K562 (cell line): ENCODE measurements around the gene CADPS2. TPM values are rescaled to one million over a fixed set of nuclear protein-coding genes. Genes with fewer than 3 reads are reported as not detected.

ENCODE experiments used
- ATAC-seq: fragments of 200-7000 bp; cut with Tn5 transposase; 3 replicates; pipeline ENCODE4 v1.9.1; 2020; ENCODE audit warnings: moderate library complexity
- BruUV-seq: library from RNA; stranded (reverse); fragments of 400-500 nt; replicated peaks from 2 replicates; lab custom pipeline; 2021; lab: Mats Ljungman, UMichigan
- CTCF ChIA-PET: fragments of 300-600 bp; formaldehyde crosslinking; extraction: SDS; loops from one replicate; lab custom pipeline; 2021; ENCODE audit warnings: low intra/inter-chr PET ratio; lab: Yijun Ruan, JAX
- POLR2A ChIA-PET: fragments of 300-600, 350-650 bp; sonication (Branson Sonifier 250); formaldehyde crosslinking; extraction: SDS; loops from one replicate; lab custom pipeline; 2021; ENCODE audit warnings: antibody characterized with exemption, inconsistent platforms; lab: Yijun Ruan, JAX
- DNase-seq, 4 experiments: peaks; one replicate each; pipeline versions ENCODE4 v3.0.0 to v3.0.0-alpha.2; 2011 to 2018; ENCODE audit warnings: low spot score in 3 of 4, mixed read lengths in 3 of 4; ENCODE audit errors: extremely low read depth in 1 of 4
- FAIRE-seq: peaks from 2 replicates; lab custom pipeline; 2011; peaks lifted over from hg19 to GRCh38; lab: Jason Lieb, UNC
- H2AFZ ChIP-seq: 2 replicates; pipeline ENCODE4 v1.6.0; 2011; ENCODE audit warnings: low read depth, low read length, control low read depth, inconsistent platforms
- H3K27ac ChIP-seq: fragments of 200-600 bp; 3 replicates; pipeline ENCODE4 v1.8.0; 2011; ENCODE audit warnings: low read depth, mild to moderate bottlenecking, control low read depth, inconsistent platforms, low read length, moderate library complexity, mixed read lengths; ENCODE audit errors: extremely low read depth
- H3K27me3 ChIP-seq, 2 experiments: fragments of 300-600 bp in 1 of 2; 2 replicates in 1 of 2; 3 replicates in 1 of 2; pipeline versions ENCODE4 v1.6.0 to v1.8.0; 2011; ENCODE audit warnings: inconsistent platforms in 2 of 2, low read length in 2 of 2, mild to moderate bottlenecking in 1 of 2, mixed read lengths in 1 of 2, moderate library complexity in 1 of 2; ENCODE audit not compliant: control insufficient read depth in 2 of 2, insufficient read depth in 2 of 2
- H3K36me3 ChIP-seq: fragments of 300-600 bp; 3 replicates; pipeline ENCODE4 v1.8.0; 2011; ENCODE audit warnings: mild to moderate bottlenecking, low read length, inconsistent platforms; ENCODE audit not compliant: control insufficient read depth, insufficient read depth
- H3K4me1 ChIP-seq, 2 experiments: fragments of 200-600 bp in 1 of 2; replicated peaks in 1 of 2; 2 replicates in 1 of 2; 3 replicates in 1 of 2; pipeline versions ENCODE4 v1.5.1 to v1.8.0; 2011; ENCODE audit warnings: inconsistent platforms in 2 of 2, low read length in 2 of 2, mild to moderate bottlenecking in 1 of 2, mixed read lengths in 1 of 2, moderate library complexity in 1 of 2; ENCODE audit not compliant: control insufficient read depth in 2 of 2, insufficient read depth in 2 of 2
- H3K4me2 ChIP-seq: 2 replicates; pipeline ENCODE4 v1.6.1; 2011; ENCODE audit warnings: low read length, control low read depth, inconsistent platforms, mixed read lengths; ENCODE audit not compliant: insufficient read depth
- H3K4me3 ChIP-seq: fragments of 200-600 bp; sonication (generic), shearing (Covaris generic); 2 replicates; pipeline ENCODE4 v1.5.1; 2016; ENCODE audit warnings: control low read depth, inconsistent platforms
- H3K79me2 ChIP-seq: fragments of 200-600 bp; 3 replicates; pipeline ENCODE4 v1.8.0; 2011; ENCODE audit warnings: low read length, inconsistent platforms; ENCODE audit not compliant: control insufficient read depth, insufficient read depth
- H3K9ac ChIP-seq, 2 experiments: 2 replicates each; pipeline versions ENCODE4 v1.6.0 to v1.6.1; 2011; ENCODE audit warnings: low read depth in 2 of 2, low read length in 2 of 2, control low read depth in 1 of 2, inconsistent platforms in 1 of 2, mild to moderate bottlenecking in 1 of 2, mixed read lengths in 1 of 2; ENCODE audit not compliant: insufficient read depth in 1 of 2
- H3K9me1 ChIP-seq: one replicate; pipeline ENCODE4 v1.6.0; 2011; ENCODE audit warnings: inconsistent platforms, mild to moderate bottlenecking, low read length, moderate library complexity; ENCODE audit not compliant: control insufficient read depth, insufficient read depth
- H3K9me3 ChIP-seq: replicated peaks from 2 replicates; pipeline ENCODE4 v1.5.1; 2011; ENCODE audit warnings: low read depth, low read length, inconsistent platforms; ENCODE audit not compliant: control insufficient read depth, insufficient read depth
- H4K20me1 ChIP-seq: replicated peaks from 2 replicates; pipeline ENCODE4 v1.6.1; 2011; ENCODE audit warnings: low read length, inconsistent platforms, mixed read lengths; ENCODE audit not compliant: control insufficient read depth, insufficient read depth
- BCOR ChIP-seq: fragments of 450-650 bp; IDR thresholded peaks from 2 replicates; pipeline ENCODE4 v1.6.1; 2016
- EGR1 ChIP-seq: fragments of 450-650 bp; conservative IDR thresholded peaks from 2 replicates; pipeline ENCODE4 v1.6.1; 2017; ENCODE audit warnings: mild to moderate bottlenecking
- HIVEP1 ChIP-seq: fragments of 250-450 bp; sonication (Bioruptor Pico); IDR thresholded peaks from 2 replicates; pipeline ENCODE4 v1.4.0; 2020; ENCODE audit warnings: mild to moderate bottlenecking
- POU5F1 ChIP-seq: fragments of 150-350 bp; IDR thresholded peaks from 2 replicates; pipeline ENCODE4 v1.6.1; 2014; ENCODE audit warnings: borderline replicate concordance, low read length, low read depth, mild to moderate bottlenecking; ENCODE audit not compliant: partially characterized antibody
- PPARD ChIP-seq: fragments of 250-450 bp; sonication (Bioruptor Pico); IDR thresholded peaks from 2 replicates; pipeline ENCODE4 v1.8.0; 2022; ENCODE audit warnings: inconsistent platforms, mild to moderate bottlenecking, moderate library complexity
- RBFOX2 ChIP-seq: fragments of 200-400 bp; formaldehyde crosslinking; IDR thresholded peaks from 2 replicates; pipeline ENCODE4 v1.6.1; 2017; ENCODE audit warnings: low read depth, mild to moderate bottlenecking, low read length, moderate library complexity
- SLC30A9 ChIP-seq: fragments of 250-450 bp; sonication (Bioruptor Pico); IDR thresholded peaks from 2 replicates; pipeline ENCODE4 v1.8.0; 2022; ENCODE audit warnings: mild to moderate bottlenecking, moderate library complexity
- SNIP1 ChIP-seq: fragments of 450-650 bp; IDR thresholded peaks from 2 replicates; pipeline ENCODE4 v1.7.1; 2017; ENCODE audit warnings: low read depth, mild to moderate bottlenecking
- TSC22D4 ChIP-seq: fragments of 450-650 bp; IDR thresholded peaks from 2 replicates; pipeline ENCODE4 v1.6.1; 2016; ENCODE audit warnings: missing genetic modification characterization, missing biosample characterization, control low read depth
- XRCC4 ChIP-seq: IDR thresholded peaks from one replicate; pipeline ENCODE4 v1.6.1; 2011; ENCODE audit not compliant: insufficient read depth, insufficient read length; ENCODE audit errors: extremely low read depth
- ZBTB7A ChIP-seq: IDR thresholded peaks from 2 replicates; pipeline ENCODE4 v1.6.1; 2011; ENCODE audit warnings: low read depth, mild to moderate bottlenecking, low read length, moderate library complexity, borderline replicate concordance; ENCODE audit not compliant: control insufficient read depth
- ZKSCAN1 ChIP-seq: fragments of 150-350 bp; IDR thresholded peaks from 2 replicates; pipeline ENCODE4 v1.6.1; 2016; ENCODE audit warnings: low read depth, low read length
- ZNF175 ChIP-seq: fragments of 200-800 bp; sonication (Bioruptor generic); IDR thresholded peaks from 2 replicates; pipeline ENCODE4 v1.6.1; 2016; ENCODE audit warnings: low read depth, mild to moderate bottlenecking, missing genetic modification characterization, missing compliant biosample characterization
- ZNF431 ChIP-seq: sonication (generic); formaldehyde crosslinking; IDR thresholded peaks from 2 replicates; pipeline ENCODE4 v1.8.0; 2022; ENCODE audit warnings: mild to moderate bottlenecking, missing genetic modification reagents
- ZNF778 ChIP-seq: fragments of 450-650 bp; formaldehyde crosslinking; IDR thresholded peaks from 2 replicates; pipeline ENCODE4 v1.4.0; 2020; ENCODE audit warnings: mild to moderate bottlenecking, moderate library complexity
- WGBS: fragments of 100-300 bp; shearing (Covaris generic); methylation state at CpG from one replicate; pipeline ENCODE4 v1.1.6; 2016; ENCODE audit warnings: low coverage, mixed read lengths; ENCODE audit not compliant: insufficient coverage; ENCODE audit errors: missing lambda C conversion rate; 5-methylcytosine and 5-hydroxymethylcytosine counted together
- in situ Hi-C: fragments of 300-500 bp; cut with MboI; formaldehyde crosslinking; loops from 4 replicates; pipeline ENCODE4 v1.15.0; 2018; ENCODE audit warnings: inconsistent platforms, mixed read lengths
- intact Hi-C: fragments of 100-400 bp; cut with micrococcal nuclease; formaldehyde crosslinking; loops from 2 replicates; pipeline ENCODE4 v1.14.2; 2022
- polyA plus RNA-seq, 8 experiments: library from polyadenylated mRNA; depleted of rRNA in 4 of 8; stranded (reverse) in 5 of 8; unstranded in 3 of 8; fragments of >200 nt; fragmentation: Nextera tagmentation in 2 of 8; fragmentation: Illumina TruSeq in 1 of 8; extraction: Ambion mirVana in 2 of 8; extraction: Trizol in 1 of 8; gene quantifications; 2 replicates each; pipeline versions ENCODE4 v1.2.1 to v1.2.3, GENCODE V29; 2011 to 2014; ENCODE audit warnings: inconsistent platforms in 1 of 8, missing spikeins in 1 of 8
- total RNA-seq, 7 experiments: library from RNA; depleted of rRNA in 6 of 7; stranded (reverse); fragments of >200 nt in 6 of 7; fragmentation: Illumina TruSeq in 2 of 7; extraction: Trizol in 2 of 7; gene quantifications; 2 replicates each; pipeline versions ENCODE4 v1.2.1 to v1.2.3, GENCODE V29; 2011 to 2021; ENCODE audit warnings: low replicate concordance in 1 of 7
- TF ChIP-seq, protein P1 (sequence below): fragments of 450-650 bp; formaldehyde crosslinking; IDR thresholded peaks from 2 replicates; pipeline ENCODE4 v1.4.0; 2022; ENCODE audit warnings: missing genetic modification characterization

The CADPS2 gene
- total and polyA plus RNA-seq, 9 of the 15 experiments (the other 6 are each of a cell fraction or from before 2014, with no cell fraction given) = 0.03 to 0.14 (median 0.04) TPM; not detected in 1

DNA sequence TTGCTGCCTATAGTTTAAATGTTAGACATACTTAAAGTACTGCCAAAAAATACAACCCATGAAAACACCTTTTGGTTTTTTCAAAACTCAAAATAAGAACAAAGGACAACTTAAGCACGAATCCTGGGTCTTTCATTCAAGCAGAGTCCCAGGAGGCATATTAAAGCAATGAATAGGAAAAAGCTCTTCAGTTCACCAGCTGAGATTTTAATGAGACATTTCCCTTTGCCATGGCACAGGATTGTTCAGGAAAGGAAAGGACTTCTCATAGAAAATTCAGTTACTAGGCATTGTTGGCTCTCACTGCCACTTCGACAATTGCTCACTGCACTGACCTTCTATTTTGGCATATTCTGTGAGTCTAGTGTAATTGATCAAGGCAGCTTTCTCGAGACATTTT is 448.3 kb downstream of the CADPS2 start:
- 0% methylated on average over 3 of the region's 3 CpGs for WGBS
- intact Hi-C loops = no loop called here
- no peak overlapping the region for H2AFZ ChIP-seq
- ATAC-seq (no peak), DNase-seq (no peak), FAIRE-seq (no peak)
- H3K4me2 ChIP-seq = no peak overlapping the region
- H4K20me1 ChIP-seq = no peaks in the 10 kb centered on the region
- no peak overlapping the region for H3K9ac ChIP-seq
- H3K4me3 ChIP-seq = no peak overlapping the region
- CTCF ChIA-PET = interaction anchor here (0.6 kb wide), 1 partner anchor 1916 kb away, joined by 6 read pairs; no protein-coding TSS in a partner anchor
- POLR2A ChIA-PET = no interaction called here
- no peaks in the 10 kb centered on the region for H3K27me3 ChIP-seq
- BruUV-seq = no TSS peak
- no peak overlapping the region for H3K27ac ChIP-seq
- TF ChIP-seq ZNF175 (no peak), SNIP1 (no peak), ZNF431 (CRISPR knock-in tag) (no peak), PPARD (no peak), EGR1 (no peak), ZNF778 (CRISPR knock-in tag) (no peak), RBFOX2 (no peak), POU5F1 (no peak), TSC22D4 (no peak), BCOR (no peak), ZKSCAN1 (no peak), SLC30A9 (no peak), HIVEP1 (CRISPR knock-in tag) (no peak), ZBTB7A (no peak), XRCC4 (no peak)
- TF ChIP-seq, protein P1, sequence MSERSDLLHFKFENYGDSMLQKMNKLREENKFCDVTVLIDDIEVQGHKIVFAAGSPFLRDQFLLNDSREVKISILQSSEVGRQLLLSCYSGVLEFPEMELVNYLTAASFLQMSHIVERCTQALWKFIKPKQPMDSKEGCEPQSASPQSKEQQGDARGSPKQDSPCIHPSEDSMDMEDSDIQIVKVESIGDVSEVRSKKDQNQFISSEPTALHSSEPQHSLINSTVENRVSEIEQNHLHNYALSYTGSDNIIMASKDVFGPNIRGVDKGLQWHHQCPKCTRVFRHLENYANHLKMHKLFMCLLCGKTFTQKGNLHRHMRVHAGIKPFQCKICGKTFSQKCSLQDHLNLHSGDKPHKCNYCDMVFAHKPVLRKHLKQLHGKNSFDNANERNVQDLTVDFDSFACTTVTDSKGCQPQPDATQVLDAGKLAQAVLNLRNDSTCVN (CRISPR knock-in tag) = no peak
- no peaks in the 10 kb centered on the region for H3K9me1 ChIP-seq
- H3K79me2 ChIP-seq = no peaks in the 10 kb centered on the region
- no peaks in the 10 kb centered on the region for H3K4me1 ChIP-seq
- H3K9me3 ChIP-seq = no peaks in the 10 kb centered on the region
- in situ Hi-C loops = no loop called here
- H3K36me3 ChIP-seq = no peaks in the 10 kb centered on the region
